NT2/D1 (cell line): ENCODE measurements around the gene SYF2.

Source experiments
- SUZ12 ChIP-seq: IDR thresholded peaks from 2 replicates; pipeline ENCODE4 v1.6.1; 2011; ENCODE audit not compliant: insufficient read length, insufficient read depth; ENCODE audit errors: extremely low read depth
- YY1 ChIP-seq: IDR thresholded peaks from 2 replicates; pipeline ENCODE4 v1.6.1; 2011; ENCODE audit not compliant: insufficient read length, insufficient read depth
- ZNF274 ChIP-seq: IDR thresholded peaks from 2 replicates; pipeline ENCODE4 v1.6.1; 2011; ENCODE audit warnings: mild to moderate bottlenecking, low read depth, low read length

GRCh38 chr1:25194054-25194453, 38.2 kb downstream of the SYF2 start:
- TF ChIP-seq ZNF274 (no peak), SUZ12 (no peak), YY1 (no peak)
